ENCODE measurements around the gene PLAAT2. TPM values are rescaled to one million over a fixed set of nuclear protein-coding genes. Genes with fewer than 3 reads are reported as not detected.
"Not testable (repeated sequence)": the region's sequence is repeated elsewhere in the genome, so short reads cannot be mapped to it uniquely, and the experiment has no call there.

The PLAAT2 gene
- total RNA-seq, 2 donors from 2014 or later = not detected

DNA sequence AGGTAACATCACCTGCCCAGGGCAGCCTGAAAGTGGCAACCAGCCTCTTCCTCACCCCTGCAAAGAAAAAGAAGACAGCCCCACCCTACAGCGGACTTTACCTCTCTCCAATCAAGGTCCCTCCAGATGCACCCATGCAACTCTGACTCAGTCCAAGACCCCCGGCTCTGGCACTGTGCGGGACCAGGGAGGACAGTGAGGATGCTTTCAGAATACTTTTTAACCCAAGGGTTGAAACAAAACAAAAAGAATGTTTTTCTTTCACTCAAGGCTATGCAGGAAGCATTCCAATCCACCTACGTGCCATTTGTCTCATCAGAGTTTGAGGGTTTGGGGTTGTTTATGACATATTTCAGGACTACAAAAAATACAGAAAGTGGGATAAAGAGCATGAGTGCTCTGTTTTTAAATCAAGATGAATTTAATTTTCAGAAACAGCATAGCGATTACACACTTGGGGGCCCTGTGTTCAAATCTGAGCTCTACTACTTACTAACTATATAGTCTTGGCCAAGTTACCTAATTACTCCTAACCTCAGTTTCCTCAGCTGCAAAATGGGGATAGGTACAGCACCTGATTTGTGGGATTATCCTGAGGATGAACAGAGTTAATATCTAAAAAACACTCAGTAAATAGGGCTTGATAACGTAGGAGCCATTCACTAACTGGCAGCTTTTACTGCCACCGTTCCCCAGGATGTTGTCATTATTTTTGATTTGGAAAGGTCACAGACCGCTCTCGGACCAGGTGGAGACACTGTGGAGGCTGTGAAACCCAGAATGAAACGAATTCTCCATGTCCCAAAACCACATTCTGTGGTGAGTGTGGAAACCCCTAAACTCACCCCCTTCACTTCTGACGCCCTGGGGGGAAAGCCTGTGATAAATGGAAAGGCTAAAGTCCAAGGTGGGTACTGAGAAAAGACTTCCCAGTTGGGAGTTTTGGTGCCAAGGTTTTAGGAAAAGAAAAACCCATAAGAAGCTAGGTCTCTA, 45.5 kb upstream of the PLAAT2 start:
- H3K36me3 ChIP-seq (ENCODE audit: control insufficient read depth, insufficient read depth, low read length) = no peaks in the 10 kb centered on the region
- H3K36me3 Mint-ChIP-seq (ENCODE audit: low read depth) = peaks cover 3% of the 10 kb centered on the region
- H3K27me3 ChIP-seq (ENCODE audit: control insufficient read depth, insufficient read depth, low read length, poor library complexity, severe bottlenecking) = no peaks in the 10 kb centered on the region
- no peak overlapping the region for H3K27ac Mint-ChIP-seq
- no peaks in the 10 kb centered on the region for H3K9me3 Mint-ChIP-seq
- peaks cover 6% of the 10 kb centered on the region for H3K27me3 Mint-ChIP-seq (ENCODE audit: insufficient read depth)
- no peak overlapping the region for H3K27ac ChIP-seq (ENCODE audit: low read depth, low read length)
- H3K4me3 Mint-ChIP-seq = no peak overlapping the region
- DNase-seq = no peak
- TF ChIP-seq, protein P1, sequence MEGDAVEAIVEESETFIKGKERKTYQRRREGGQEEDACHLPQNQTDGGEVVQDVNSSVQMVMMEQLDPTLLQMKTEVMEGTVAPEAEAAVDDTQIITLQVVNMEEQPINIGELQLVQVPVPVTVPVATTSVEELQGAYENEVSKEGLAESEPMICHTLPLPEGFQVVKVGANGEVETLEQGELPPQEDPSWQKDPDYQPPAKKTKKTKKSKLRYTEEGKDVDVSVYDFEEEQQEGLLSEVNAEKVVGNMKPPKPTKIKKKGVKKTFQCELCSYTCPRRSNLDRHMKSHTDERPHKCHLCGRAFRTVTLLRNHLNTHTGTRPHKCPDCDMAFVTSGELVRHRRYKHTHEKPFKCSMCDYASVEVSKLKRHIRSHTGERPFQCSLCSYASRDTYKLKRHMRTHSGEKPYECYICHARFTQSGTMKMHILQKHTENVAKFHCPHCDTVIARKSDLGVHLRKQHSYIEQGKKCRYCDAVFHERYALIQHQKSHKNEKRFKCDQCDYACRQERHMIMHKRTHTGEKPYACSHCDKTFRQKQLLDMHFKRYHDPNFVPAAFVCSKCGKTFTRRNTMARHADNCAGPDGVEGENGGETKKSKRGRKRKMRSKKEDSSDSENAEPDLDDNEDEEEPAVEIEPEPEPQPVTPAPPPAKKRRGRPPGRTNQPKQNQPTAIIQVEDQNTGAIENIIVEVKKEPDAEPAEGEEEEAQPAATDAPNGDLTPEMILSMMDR (conservative IDR thresholded peaks at IDR 0.05) = no peak
- no peaks in the 10 kb centered on the region for H3K9me3 ChIP-seq (ENCODE audit: control insufficient read depth, low read length)
- H3K4me3 ChIP-seq (ENCODE audit: low read length) = no peak overlapping the region
- no peak overlapping the region for H3K9ac ChIP-seq (ENCODE audit: extremely low read depth, low read length, poor library complexity, severe bottlenecking)
- 92 to 100% methylated on average over 4 to 11 of the region's 11 CpGs for WGBS, 2 experiments (ENCODE audit: insufficient coverage in 1 of 2, insufficient read length in 1 of 2)
- H3K4me1 ChIP-seq (ENCODE audit: control insufficient read depth, insufficient read depth, low read length) = peaks cover 2% of the 10 kb centered on the region
- peaks cover 31% of the 10 kb centered on the region for H3K4me1 Mint-ChIP-seq

DNA sequence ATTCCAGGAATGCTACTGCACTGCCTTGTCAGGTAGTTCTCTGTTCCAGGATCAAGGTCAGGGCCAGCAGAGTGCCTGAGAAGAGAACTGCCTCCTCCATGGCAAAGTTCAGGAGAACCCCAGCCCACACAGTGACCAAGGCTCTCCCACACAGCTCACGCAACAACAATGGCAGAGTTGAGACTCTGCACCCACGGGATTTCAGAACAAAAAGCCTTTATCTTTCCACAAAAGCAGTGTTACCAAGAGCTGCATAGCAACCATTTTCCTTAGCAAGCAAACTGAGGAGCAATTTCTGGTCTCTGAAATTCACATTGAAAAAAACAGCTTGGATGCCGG, 40.0 kb upstream of the PLAAT2 start:
- Histone ChIP-seq H3K4me3 (ENCODE audit: low read length) (no peak overlapping the region), H3K9me3 (ENCODE audit: control insufficient read depth, low read length) (no peaks in the 10 kb centered on the region), H3K36me3 (ENCODE audit: control insufficient read depth, insufficient read depth, low read length) (no peaks in the 10 kb centered on the region), H3K9ac (ENCODE audit: extremely low read depth, low read length, poor library complexity, severe bottlenecking) (no peak overlapping the region), H3K4me1 (ENCODE audit: control insufficient read depth, insufficient read depth, low read length) (no peaks in the 10 kb centered on the region), H3K27ac (ENCODE audit: low read depth, low read length) (peak overlapping the region; percentile 44), H3K27me3 (ENCODE audit: control insufficient read depth, insufficient read depth, low read length, poor library complexity, severe bottlenecking) (no peaks in the 10 kb centered on the region)
- WGBS, 2 experiments (ENCODE audit: insufficient coverage in 1 of 2, insufficient read length in 1 of 2) = 50 to 76% methylated on average over 3 of the region's 3 CpGs
- Mint-ChIP-seq H3K27ac (peak overlapping the region; percentile 83), H3K9me3 (no peaks in the 10 kb centered on the region), H3K4me1 (peaks cover 3% of the 10 kb centered on the region), H3K36me3 (ENCODE audit: low read depth) (peaks cover 5% of the 10 kb centered on the region), H3K4me3 (no peak overlapping the region), H3K27me3 (ENCODE audit: insufficient read depth) (no peaks in the 10 kb centered on the region)
- DNase-seq = no peak
- TF ChIP-seq, protein P1 (conservative IDR thresholded peaks at IDR 0.05) = no peak

DNA sequence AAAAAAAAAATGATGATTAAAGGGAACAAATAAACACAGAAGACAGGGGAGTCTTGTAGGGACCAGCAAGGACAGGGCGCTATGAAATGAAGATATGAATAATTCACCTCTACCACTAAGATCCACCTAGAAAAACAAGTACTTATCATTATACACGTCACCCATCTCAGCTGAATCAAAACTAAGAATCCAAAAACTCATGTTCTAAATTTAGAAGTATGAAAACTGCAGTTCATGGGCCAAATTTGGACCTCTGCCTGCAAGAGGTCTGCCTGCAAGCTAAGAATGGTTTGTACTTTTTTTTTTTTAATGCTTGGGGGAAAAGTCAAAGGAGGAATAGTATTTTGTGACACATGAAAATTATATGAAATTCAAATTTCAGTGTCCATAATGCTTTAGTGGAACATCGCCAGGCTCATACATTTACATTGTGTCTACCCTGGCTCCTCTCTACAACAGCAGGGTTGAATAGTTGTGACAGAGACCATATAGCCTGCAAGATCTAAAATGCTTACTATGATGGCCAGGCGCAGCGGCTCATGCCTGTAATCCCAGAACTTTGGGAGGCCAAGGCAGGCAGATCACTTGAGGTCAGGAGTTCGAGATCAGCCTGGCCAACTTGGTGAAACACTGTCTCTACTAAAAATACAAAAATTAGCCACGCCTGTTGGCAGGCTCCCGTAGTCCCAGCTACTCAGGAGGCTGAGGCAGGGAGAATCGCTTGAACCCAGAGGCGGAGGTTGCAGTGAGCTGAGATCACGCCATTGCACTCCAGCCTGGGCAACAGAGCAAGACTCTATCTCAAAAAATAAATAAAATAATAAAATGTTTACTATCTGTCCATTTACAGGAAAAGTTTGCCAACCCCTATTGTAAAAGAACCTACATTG, 39.4 kb upstream of the PLAAT2 start:
- not testable (repeated sequence) for H3K36me3 ChIP-seq (ENCODE audit: control insufficient read depth, insufficient read depth, low read length); DNase-seq; H3K27me3 ChIP-seq (ENCODE audit: control insufficient read depth, insufficient read depth, low read length, poor library complexity, severe bottlenecking); H3K4me1 Mint-ChIP-seq; H3K4me1 ChIP-seq (ENCODE audit: control insufficient read depth, insufficient read depth, low read length); H3K9me3 Mint-ChIP-seq; H3K27ac ChIP-seq (ENCODE audit: low read depth, low read length); H3K9ac ChIP-seq (ENCODE audit: extremely low read depth, low read length, poor library complexity, severe bottlenecking); H3K4me3 Mint-ChIP-seq; H3K27me3 Mint-ChIP-seq (ENCODE audit: insufficient read depth); H3K4me3 ChIP-seq (ENCODE audit: low read length); H3K9me3 ChIP-seq (ENCODE audit: control insufficient read depth, low read length)
- peak overlapping the region; percentile 83 for H3K27ac Mint-ChIP-seq
- peaks cover 11% of the 10 kb centered on the region for H3K36me3 Mint-ChIP-seq (ENCODE audit: low read depth)
- WGBS, 2 experiments (ENCODE audit: insufficient coverage in 1 of 2, insufficient read length in 1 of 2) = 94 to 95% methylated on average over 8 to 11 of the region's 11 CpGs

All from endodermal cell (in vitro differentiated cells).